HG02852 (cell line): ENCODE measurements around the gene SCAMP4.

ENCODE experiments used
- ATAC-seq: cut with Tn5 transposase; IDR thresholded peaks from one replicate; pipeline ENCODE4 v1.9.1; 2021; ENCODE audit warnings: mild to moderate bottlenecking, moderate library complexity; ENCODE audit not compliant: unreplicated experiment

SCAMP4 gene

GRCh38 chr19:1936430-1936829 is 31.2 kb downstream of the SCAMP4 start:
- no peak for ATAC-seq

- no peak for ATAC-seq
Observed at GRCh38 chr19:1936916-1937610, 31.9 kb downstream of the SCAMP4 start.

GRCh38 chr19:1938071-1938470 is 32.9 kb downstream of the SCAMP4 start:
- no peak for ATAC-seq

- no peak for ATAC-seq
Observed at GRCh38 chr19:1941146-1942077, 36.2 kb downstream of the SCAMP4 start, which contains the start of gene CSNK1G2. TSS of gene CSNK1G2 (plus strand) at chr19:1941172. CDS start at chr19:1969773, 28,601 bp downstream.

GRCh38 chr19:1942078-1942933 is 37.1 kb downstream of the SCAMP4 start:
- no peak for ATAC-seq

- no peak for ATAC-seq
Observed at GRCh38 chr19:1942934-1943555, 37.8 kb downstream of the SCAMP4 start.

GRCh38 chr19:1943661-1944087 is 38.5 kb downstream of the SCAMP4 start:
- ATAC-seq, result no peak

- ATAC-seq, result no peak
Observed at GRCh38 chr19:1944088-1944915, 39.1 kb downstream of the SCAMP4 start.

GRCh38 chr19:1944916-1945561 is 39.8 kb downstream of the SCAMP4 start:
- no peak for ATAC-seq

GRCh38 chr19:1945899-1946298 is 40.7 kb downstream of the SCAMP4 start:
- no peak for ATAC-seq

GRCh38 chr19:1947651-1948209 is 42.5 kb downstream of the SCAMP4 start:
- ATAC-seq, result no peak

GRCh38 chr19:1949304-1950101 is 44.3 kb downstream of the SCAMP4 start:
- ATAC-seq, result no peak

- ATAC-seq, result no peak
Observed at GRCh38 chr19:1950640-1951039, 45.4 kb downstream of the SCAMP4 start.

GRCh38 chr19:1952635-1953034 is 47.4 kb downstream of the SCAMP4 start:
- ATAC-seq, result no peak

- no peak for ATAC-seq
Observed at GRCh38 chr19:1953037-1953436, 47.8 kb downstream of the SCAMP4 start.

GRCh38 chr19:1953441-1954094 is 48.4 kb downstream of the SCAMP4 start:
- no peak for ATAC-seq

GRCh38 chr19:1954532-1954933 is 49.3 kb downstream of the SCAMP4 start:
- no peak for ATAC-seq
